OCI-LY1 (cell line): Measurements from ENCODE around the gene C15orf62.

Experiments
- H2AFZ ChIP-seq: fragments of 200-600 bp; sonication (generic), shearing (Covaris generic); 2 replicates; pipeline ENCODE4 v1.6.0; 2014; ENCODE audit warnings: antibody characterized with exemption, mild to moderate bottlenecking, low read length
- H3F3A ChIP-seq: fragments of 200-600 bp; sonication (generic), shearing (Covaris generic); 2 replicates; pipeline ENCODE4 v1.6.0; 2014; ENCODE audit warnings: mild to moderate bottlenecking, antibody characterized with exemption, low read length, moderate library complexity; ENCODE audit not compliant: insufficient read depth
- H3K27ac ChIP-seq: fragments of 200-600 bp; sonication (generic); 2 replicates; pipeline ENCODE4 v1.5.1; 2014; ENCODE audit warnings: low read length, mixed run types, mild to moderate bottlenecking, low read depth; ENCODE audit not compliant: poor library complexity, severe bottlenecking
- H3K27me3 ChIP-seq: fragments of 200-600 bp; sonication (generic); 2 replicates; pipeline ENCODE4 v1.6.0; 2014; ENCODE audit warnings: antibody characterized with exemption, mild to moderate bottlenecking, low read length, moderate library complexity; ENCODE audit not compliant: insufficient read depth
- H3K36me3 ChIP-seq: fragments of 200-600 bp; sonication (generic); 2 replicates; pipeline ENCODE4 v1.6.1; 2014; ENCODE audit warnings: mild to moderate bottlenecking, antibody characterized with exemption, low read length, moderate library complexity, mixed read lengths; ENCODE audit not compliant: insufficient read depth
- H3K4me1 ChIP-seq: fragments of 200-600 bp; sonication (generic); 2 replicates; pipeline ENCODE4 v1.5.1; 2014; ENCODE audit warnings: mild to moderate bottlenecking, low read length, moderate library complexity; ENCODE audit not compliant: insufficient read depth, severe bottlenecking
- H3K4me2 ChIP-seq: fragments of 200-600 bp; sonication (generic), shearing (Covaris generic); 2 replicates; pipeline ENCODE4 v1.6.1; 2014; ENCODE audit warnings: low read length
- H3K4me3 ChIP-seq: fragments of 200-600 bp; sonication (generic); 2 replicates; pipeline ENCODE4 v1.5.1; 2014; ENCODE audit warnings: low read length, low read depth, mild to moderate bottlenecking, mixed read lengths; ENCODE audit not compliant: poor library complexity, severe bottlenecking
- H3K79me2 ChIP-seq: fragments of 200-600 bp; shearing (Covaris generic); 2 replicates; pipeline ENCODE4 v1.6.1; 2016; ENCODE audit warnings: mixed run types, low read length, mixed read lengths; ENCODE audit not compliant: insufficient read depth
- H3K9ac ChIP-seq: fragments of 200-600 bp; sonication (generic), shearing (Covaris generic); 2 replicates; pipeline ENCODE4 v1.6.1; 2014; ENCODE audit warnings: mild to moderate bottlenecking, low read length, mixed read lengths
- H3K9me2 ChIP-seq: fragments of 200-600 bp; sonication (generic), shearing (Covaris generic); 2 replicates; pipeline ENCODE4 v1.6.1; 2014; ENCODE audit warnings: low read depth, mild to moderate bottlenecking, low read length, mixed read lengths
- H3K9me3 ChIP-seq: fragments of 200-600 bp; shearing (Covaris generic); 2 replicates; pipeline ENCODE4 v1.6.1; 2014; ENCODE audit warnings: low read length, mixed read lengths
- H4K20me1 ChIP-seq: fragments of 200-600 bp; sonication (generic), shearing (Covaris generic); 2 replicates; pipeline ENCODE4 v1.6.0; 2016; ENCODE audit warnings: mild to moderate bottlenecking, low read length; ENCODE audit not compliant: insufficient read depth
- EZH2 ChIP-seq: fragments of 200-600 bp; sonication (generic), shearing (Covaris generic); IDR thresholded peaks from 2 replicates; pipeline ENCODE4 v1.8.0; 2017; ENCODE audit warnings: borderline replicate concordance, mixed run types, mild to moderate bottlenecking, antibody characterized with exemption, low read length, moderate library complexity, mixed read lengths
- TF ChIP-seq, protein P1 (sequence below): fragments of 200-600 bp; sonication (generic), shearing (Covaris generic); IDR thresholded peaks from 2 replicates; pipeline ENCODE4 v1.5.1; 2017; ENCODE audit warnings: mild to moderate bottlenecking, antibody characterized with exemption, low read length, moderate library complexity, mixed read lengths

C15orf62 gene

DNA sequence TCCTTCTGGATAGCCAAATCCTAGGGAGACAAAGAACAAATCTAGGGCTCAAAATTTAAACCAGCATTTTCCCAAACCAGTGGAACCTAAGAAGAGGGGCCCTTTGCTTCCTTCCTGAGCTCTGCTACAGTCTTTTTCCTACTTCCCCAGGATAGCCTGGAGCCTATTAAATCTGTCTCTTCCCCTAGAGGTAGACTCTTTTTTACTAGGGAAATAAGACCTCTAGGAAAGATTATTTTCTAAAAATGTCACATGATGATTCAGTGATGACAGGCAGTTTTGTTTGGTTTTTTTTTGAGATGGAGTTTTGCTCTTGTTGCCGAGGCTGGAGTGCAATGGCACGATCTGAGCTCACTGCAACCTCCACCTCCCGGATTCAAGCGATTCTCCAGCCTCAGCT, 33.2 kb upstream of the C15orf62 start:
- no peaks in the 10 kb centered on the region for H3K9me2 ChIP-seq
- H3K9me3 ChIP-seq: no peaks in the 10 kb centered on the region
- no peaks in the 10 kb centered on the region for H3K79me2 ChIP-seq
- no peaks in the 10 kb centered on the region for H3K4me1 ChIP-seq
- H3F3A ChIP-seq: no peaks in the 10 kb centered on the region
- peaks cover 93% of the 10 kb centered on the region for H3K36me3 ChIP-seq
- H3K27ac ChIP-seq: no peak overlapping the region
- TF ChIP-seq EZH2: no peak
- TF ChIP-seq, protein P1, sequence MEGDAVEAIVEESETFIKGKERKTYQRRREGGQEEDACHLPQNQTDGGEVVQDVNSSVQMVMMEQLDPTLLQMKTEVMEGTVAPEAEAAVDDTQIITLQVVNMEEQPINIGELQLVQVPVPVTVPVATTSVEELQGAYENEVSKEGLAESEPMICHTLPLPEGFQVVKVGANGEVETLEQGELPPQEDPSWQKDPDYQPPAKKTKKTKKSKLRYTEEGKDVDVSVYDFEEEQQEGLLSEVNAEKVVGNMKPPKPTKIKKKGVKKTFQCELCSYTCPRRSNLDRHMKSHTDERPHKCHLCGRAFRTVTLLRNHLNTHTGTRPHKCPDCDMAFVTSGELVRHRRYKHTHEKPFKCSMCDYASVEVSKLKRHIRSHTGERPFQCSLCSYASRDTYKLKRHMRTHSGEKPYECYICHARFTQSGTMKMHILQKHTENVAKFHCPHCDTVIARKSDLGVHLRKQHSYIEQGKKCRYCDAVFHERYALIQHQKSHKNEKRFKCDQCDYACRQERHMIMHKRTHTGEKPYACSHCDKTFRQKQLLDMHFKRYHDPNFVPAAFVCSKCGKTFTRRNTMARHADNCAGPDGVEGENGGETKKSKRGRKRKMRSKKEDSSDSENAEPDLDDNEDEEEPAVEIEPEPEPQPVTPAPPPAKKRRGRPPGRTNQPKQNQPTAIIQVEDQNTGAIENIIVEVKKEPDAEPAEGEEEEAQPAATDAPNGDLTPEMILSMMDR: no peak
- no peak overlapping the region for H3K9ac ChIP-seq
- H3K27me3 ChIP-seq: no peaks in the 10 kb centered on the region
- H2AFZ ChIP-seq: no peak overlapping the region
- H4K20me1 ChIP-seq: no peaks in the 10 kb centered on the region
- no peak overlapping the region for H3K4me3 ChIP-seq
- no peak overlapping the region for H3K4me2 ChIP-seq

DNA sequence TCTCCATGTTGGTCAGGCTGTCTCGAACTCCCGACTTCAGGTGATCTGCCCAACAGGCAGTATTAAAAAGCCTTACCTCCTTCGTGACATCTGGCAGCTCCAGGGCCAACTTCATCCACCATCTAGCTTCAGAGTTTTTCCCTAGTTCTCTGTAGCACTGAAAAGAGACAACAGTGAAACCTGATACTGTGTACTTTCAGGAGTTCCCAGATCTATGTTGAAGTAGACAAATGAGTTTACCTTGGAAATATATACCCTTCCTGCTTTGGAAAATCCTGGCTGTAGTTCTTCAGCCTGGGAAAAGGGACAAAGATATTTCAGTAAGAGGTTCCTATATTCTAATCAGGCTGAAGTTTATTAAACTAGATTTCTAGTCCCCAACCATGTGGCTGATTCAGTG, 32.7 kb upstream of the C15orf62 start:
- H3K9ac ChIP-seq: no peak overlapping the region
- H3K4me2 ChIP-seq: no peak overlapping the region
- TF ChIP-seq, protein P1: no peak
- TF ChIP-seq EZH2: no peak
- H3K36me3 ChIP-seq: peaks cover 93% of the 10 kb centered on the region
- no peaks in the 10 kb centered on the region for H3K4me1 ChIP-seq
- no peak overlapping the region for H3K27ac ChIP-seq
- no peaks in the 10 kb centered on the region for H3F3A ChIP-seq
- H3K4me3 ChIP-seq: no peak overlapping the region
- no peaks in the 10 kb centered on the region for H3K79me2 ChIP-seq
- no peaks in the 10 kb centered on the region for H3K9me3 ChIP-seq
- H4K20me1 ChIP-seq: no peaks in the 10 kb centered on the region
- no peaks in the 10 kb centered on the region for H3K27me3 ChIP-seq
- no peaks in the 10 kb centered on the region for H3K9me2 ChIP-seq
- H2AFZ ChIP-seq: no peak overlapping the region

DNA sequence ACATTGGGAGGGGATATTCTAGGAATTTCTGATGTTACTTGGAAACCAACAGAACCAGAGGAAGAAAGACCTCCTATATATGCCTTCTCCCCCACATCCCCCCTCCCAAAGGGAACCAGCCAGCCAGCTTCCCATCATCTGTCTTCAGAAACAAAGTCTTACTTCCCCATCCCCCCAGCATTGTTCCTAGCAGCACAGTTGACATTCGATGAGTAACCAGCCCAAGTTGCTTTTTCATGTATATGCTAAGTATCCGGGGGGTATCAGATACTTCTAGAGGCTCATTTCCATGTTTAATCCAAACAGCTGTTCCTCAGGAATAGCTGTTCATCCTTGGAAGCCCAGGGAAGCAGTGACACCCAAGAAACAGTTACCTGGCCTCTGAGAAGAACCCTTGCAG, 30.7 kb upstream of the C15orf62 start:
- H3K27ac ChIP-seq: no peak overlapping the region

More for the DNA sequence above, 30.7 kb upstream of the C15orf62 start:
- H3K9ac ChIP-seq: no peak overlapping the region
- no peaks in the 10 kb centered on the region for H3F3A ChIP-seq
- no peak overlapping the region for H2AFZ ChIP-seq
- TF ChIP-seq EZH2: no peak
- TF ChIP-seq, protein P1: no peak
- H3K9me3 ChIP-seq: no peaks in the 10 kb centered on the region
- no peak overlapping the region for H3K4me2 ChIP-seq
- no peaks in the 10 kb centered on the region for H3K9me2 ChIP-seq
- peaks cover 95% of the 10 kb centered on the region for H3K36me3 ChIP-seq
- no peaks in the 10 kb centered on the region for H3K4me1 ChIP-seq
- no peak overlapping the region for H3K4me3 ChIP-seq
- H4K20me1 ChIP-seq: no peaks in the 10 kb centered on the region
- no peaks in the 10 kb centered on the region for H3K27me3 ChIP-seq
- H3K79me2 ChIP-seq: no peaks in the 10 kb centered on the region
